Left ventricle myocardium superior (tissue), 1 donor: ENCODE measurements around the gene SSPN. TPM values are rescaled to one million over a fixed set of nuclear protein-coding genes. Genes with fewer than 3 reads are reported as not detected.
A peak's percentile ranks its signal among the peaks of the same experiment; 100 is the strongest.

ENCODE experiments used
- ATAC-seq: fragments of 200-7000 bp; cut with Tn5 transposase; one replicate; pipeline ENCODE4 v1.9.1; 2020; ENCODE audit warnings: mild to moderate bottlenecking, moderate library complexity
- DNase-seq: peaks from one replicate; pipeline ENCODE4 v3.0.0-alpha.2; 2020
- intact Hi-C: fragments of 100-400 bp; cut with micrococcal nuclease; formaldehyde crosslinking; loops from one replicate; pipeline ENCODE4 v1.11.0; 2022
- total RNA-seq: library from RNA; stranded (reverse); fragmentation: NEBNext Ultra II Directional; extraction: Animal tissue kit (Norgen Biotek cat#: 25700); gene quantifications from one replicate; pipeline ENCODE4 v1.2.1, GENCODE V29; 2021
- donor health status: DM: no; HTN: yes; CAD: no; lungs with severe emphysema.

SSPN gene
- total RNA-seq, 1 donor from 2014 or later: 56.4 TPM

GRCh38 chr12:26182377-26182776, 13.0 kb upstream of the SSPN start:
- no peak for ATAC-seq
- intact Hi-C loops: no loop called here
- no peak for DNase-seq

GRCh38 chr12:26185532-26186320, 9.6 kb upstream of the SSPN start:
- intact Hi-C loops: no loop called here
- DNase-seq (no peak), ATAC-seq (no peak)

GRCh38 chr12:26187014-26187798, 8.2 kb upstream of the SSPN start:
- ATAC-seq: peak; percentile 36
- intact Hi-C loops: no loop called here
- DNase-seq: no peak

- DNase-seq (no peak), ATAC-seq (no peak)
- intact Hi-C loops: no loop called here
Observed at GRCh38 chr12:26188127-26188526, 7.2 kb upstream of the SSPN start.

GRCh38 chr12:26188641-26189040, 6.7 kb upstream of the SSPN start:
- DNase-seq (no peak), ATAC-seq (no peak)
- intact Hi-C loops: no loop called here

- ATAC-seq: no peak
- DNase-seq: no peak
- intact Hi-C loops: no loop called here
Observed at GRCh38 chr12:26192142-26192541, 3.2 kb upstream of the SSPN start.

- no peak for ATAC-seq
- DNase-seq: no peak
- intact Hi-C loops: no loop called here
Observed at GRCh38 chr12:26193539-26193938, 1.8 kb upstream of the SSPN start.

GRCh38 chr12:26195641-26196420, 458 bp downstream of the SSPN start:
- DNase-seq: peak; percentile 70
- ATAC-seq: peak; percentile 87
- intact Hi-C loops: no loop called here

- ATAC-seq: peak; percentile 71
- no peak for DNase-seq
- intact Hi-C loops: no loop called here
Observed at GRCh38 chr12:26196421-26196716, 996 bp downstream of the SSPN start.

- no peak for DNase-seq
- intact Hi-C loops: no loop called here
- ATAC-seq: peak; percentile 28
Observed at GRCh38 chr12:26197832-26198231, 2.5 kb downstream of the SSPN start.

- intact Hi-C loops: no loop called here
- DNase-seq (peak; percentile 41), ATAC-seq (no peak)
Observed at GRCh38 chr12:26198742-26199141, 3.4 kb downstream of the SSPN start.

GRCh38 chr12:26203167-26203780, 7.9 kb downstream of the SSPN start:
- DNase-seq (no peak), ATAC-seq (no peak)
- intact Hi-C loops: no loop called here

GRCh38 chr12:26204612-26205289, 9.4 kb downstream of the SSPN start:
- intact Hi-C loops: no loop called here
- ATAC-seq (peak; percentile 55), DNase-seq (no peak)

- no peak for ATAC-seq
- intact Hi-C loops: no loop called here
- no peak for DNase-seq
Observed at GRCh38 chr12:26205298-26205697, 9.9 kb downstream of the SSPN start.

GRCh38 chr12:26205941-26206340, 10.6 kb downstream of the SSPN start:
- DNase-seq (no peak), ATAC-seq (no peak)
- intact Hi-C loops: no loop called here

GRCh38 chr12:26211331-26211730, 16.0 kb downstream of the SSPN start:
- DNase-seq (no peak), ATAC-seq (no peak)
- intact Hi-C loops: no loop called here

- intact Hi-C loops: no loop called here
- no peak for ATAC-seq
- DNase-seq: no peak
Observed at GRCh38 chr12:26212396-26212795, 17.0 kb downstream of the SSPN start.

- no peak for DNase-seq
- ATAC-seq: no peak
- intact Hi-C loops: no loop called here
Observed at GRCh38 chr12:26212988-26213387, 17.6 kb downstream of the SSPN start.

- DNase-seq (no peak), ATAC-seq (no peak)
- intact Hi-C loops: no loop called here
Observed at GRCh38 chr12:26214121-26214520, 18.7 kb downstream of the SSPN start.
